Kidney capillary endothelial cell (primary cell): ENCODE measurements around the gene NDEL1.

Experiments
- DNase-seq: peaks from one replicate; pipeline ENCODE4 v3.0.0-alpha.2; 2018; ENCODE audit warnings: low spot score

The NDEL1 gene

GRCh38 chr17:8503807-8504206, 68.1 kb downstream of the NDEL1 start:
- DNase-seq = no peak

- DNase-seq = no peak
Observed at GRCh38 chr17:8504460-8505207, 69.0 kb downstream of the NDEL1 start.

GRCh38 chr17:8506145-8506544, 70.5 kb downstream of the NDEL1 start:
- DNase-seq = no peak

- DNase-seq = no peak
Observed at GRCh38 chr17:8514801-8515200, 79.1 kb downstream of the NDEL1 start.
